MM.1S (cell line): Measurements from ENCODE around the gene RXRA.
A peak's percentile ranks its signal among the peaks of the same experiment; 100 is the strongest.

Experiments
- DNase-seq: peaks from one replicate; pipeline ENCODE4 v3.0.0-alpha.2; 2015
- H2AFZ ChIP-seq: fragments of 300-600 bp; sonication (generic); 2 replicates; pipeline ENCODE4 v1.6.0; 2016; ENCODE audit warnings: antibody characterized with exemption, low read length
- H3F3A ChIP-seq: fragments of 300-600 bp; sonication (generic); 2 replicates; pipeline ENCODE4 v1.6.1; 2016; ENCODE audit warnings: mild to moderate bottlenecking, antibody characterized with exemption, low read length, moderate library complexity, mixed read lengths; ENCODE audit not compliant: insufficient read depth
- H3K27ac ChIP-seq: fragments of 300-600 bp; sonication (generic); 2 replicates; pipeline ENCODE4 v1.5.1; 2016; ENCODE audit warnings: mild to moderate bottlenecking, low read length
- H3K27me3 ChIP-seq: fragments of 300-600 bp; sonication (generic); replicated peaks from 2 replicates; pipeline ENCODE4 v1.6.0; 2016; ENCODE audit warnings: low read length; ENCODE audit not compliant: insufficient read depth
- H3K36me3 ChIP-seq: fragments of 300-600 bp; sonication (generic); replicated peaks from 2 replicates; pipeline ENCODE4 v1.6.1; 2016; ENCODE audit warnings: mild to moderate bottlenecking, low read length, mixed read lengths; ENCODE audit not compliant: insufficient read depth
- H3K4me1 ChIP-seq: fragments of 300-600 bp; sonication (generic); 2 replicates; pipeline ENCODE4 v1.6.1; 2016; ENCODE audit warnings: low read length, mixed read lengths
- H3K4me2 ChIP-seq: fragments of 300-600 bp; sonication (generic); 2 replicates; pipeline ENCODE4 v1.6.0; 2016; ENCODE audit warnings: low read depth, low read length
- H3K4me3 ChIP-seq: fragments of 300-600 bp; sonication (generic); 2 replicates; pipeline ENCODE4 v1.5.1; 2016; ENCODE audit warnings: low read length, mixed read lengths
- H3K79me2 ChIP-seq: fragments of 300-600 bp; sonication (generic); 2 replicates; pipeline ENCODE4 v1.6.1; 2016; ENCODE audit warnings: mixed run types, low read length, mixed read lengths
- H3K9ac ChIP-seq: fragments of 300-600 bp; sonication (generic); 2 replicates; pipeline ENCODE4 v1.6.1; 2016; ENCODE audit warnings: low read length, mixed read lengths
- H3K9me2 ChIP-seq: fragments of 300-600 bp; sonication (generic); replicated peaks from 2 replicates; pipeline ENCODE4 v1.6.1; 2016; ENCODE audit warnings: mild to moderate bottlenecking, low read length, mixed read lengths; ENCODE audit not compliant: insufficient read depth
- H3K9me3 ChIP-seq: fragments of 300-600 bp; sonication (generic); replicated peaks from 2 replicates; pipeline ENCODE4 v1.6.1; 2016; ENCODE audit warnings: mild to moderate bottlenecking, low read length, mixed read lengths; ENCODE audit not compliant: insufficient read depth
- H4K20me1 ChIP-seq: fragments of 300-600 bp; sonication (generic); 2 replicates; pipeline ENCODE4 v1.6.1; 2016; ENCODE audit warnings: mild to moderate bottlenecking, low read length, moderate library complexity, mixed read lengths; ENCODE audit not compliant: insufficient read depth
- CTCF ChIP-seq: fragments of 300-600 bp; sonication (generic); IDR thresholded peaks from 2 replicates; pipeline ENCODE4 v1.5.1; 2016; ENCODE audit warnings: antibody characterized with exemption, low read length, mixed read lengths
- EZH2 ChIP-seq: fragments of 300-600 bp; sonication (generic); optimal IDR thresholded peaks from 2 replicates; pipeline ENCODE3; 2017; ENCODE audit warnings: low read depth, mild to moderate bottlenecking, antibody characterized with exemption, low read length, mixed read lengths
- EZH2phosphoT487 ChIP-seq: fragments of 300-600 bp; sonication (generic); IDR thresholded peaks from 2 replicates; pipeline ENCODE4 v1.6.1; 2018; ENCODE audit warnings: antibody characterized with exemption, low read length

The RXRA gene

DNA sequence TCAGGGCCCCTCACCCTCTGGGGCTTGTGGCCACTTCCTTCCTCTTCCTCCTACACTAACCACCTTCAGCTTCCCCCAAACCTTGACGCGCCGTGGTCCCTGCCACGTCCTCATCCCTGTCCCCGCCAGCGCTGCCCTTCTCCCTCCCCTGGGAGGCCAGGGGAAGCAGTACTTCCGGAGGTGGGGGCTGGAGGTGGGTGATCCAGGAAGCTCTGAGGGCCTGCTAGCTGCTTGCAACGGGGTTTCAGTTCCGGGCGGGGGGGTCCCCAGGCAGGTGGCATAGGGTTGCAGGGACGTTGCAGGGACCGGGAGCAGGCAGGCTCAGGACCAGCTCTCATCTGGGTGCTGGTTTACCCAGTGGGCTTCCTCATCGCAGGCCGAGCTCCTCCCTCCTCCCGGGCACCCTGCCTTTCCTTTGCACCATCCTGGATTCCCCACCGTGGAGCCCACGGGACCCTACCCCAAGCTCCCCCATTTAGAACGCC is 70.0 kb downstream of the RXRA start:
- Histone ChIP-seq H3K9me2 (no peaks in the 10 kb centered on the region), H3K4me3 (peak overlapping the region; percentile 29; the same call in 1 of the 2 replicates), H3K4me2 (peak overlapping the region; percentile 78), H3K27ac (peak overlapping the region; percentile 48; the same call in 1 of the 2 replicates), H4K20me1 (no peaks in the 10 kb centered on the region), H3K27me3 (no peaks in the 10 kb centered on the region), H3F3A (no peaks in the 10 kb centered on the region), H3K79me2 (peaks cover 39% of the 10 kb centered on the region), H3K9ac (peak overlapping the region; percentile 35; the same call in 1 of the 2 replicates), H3K9me3 (no peaks in the 10 kb centered on the region), H3K4me1 (peaks cover 7% of the 10 kb centered on the region), H2AFZ (peak overlapping the region; percentile 38; the same call in 1 of the 2 replicates), H3K36me3 (no peaks in the 10 kb centered on the region)
- peak; percentile 52 for DNase-seq
- TF ChIP-seq CTCF (no peak), EZH2 (no peak), EZH2phosphoT487 (no peak)

DNA sequence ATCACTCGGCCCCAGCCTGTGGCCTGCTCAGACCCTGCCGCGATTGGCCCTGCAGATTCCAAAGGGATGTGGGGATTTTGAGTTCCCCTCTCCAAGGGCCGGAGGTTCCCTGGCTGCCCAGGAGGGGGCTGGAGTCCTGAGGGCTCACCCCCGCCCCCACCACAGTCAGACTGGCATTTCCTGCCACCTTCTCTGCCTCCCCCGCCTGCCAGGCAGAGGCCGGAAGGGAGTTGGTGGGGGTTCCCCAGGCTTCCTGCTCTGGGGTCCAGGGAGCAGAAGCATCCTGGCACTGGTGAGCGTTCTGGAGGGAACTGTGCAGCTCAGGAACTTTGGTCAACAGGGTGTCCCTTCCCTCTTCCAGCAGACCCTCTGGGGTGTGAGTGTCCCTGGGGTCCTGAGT is 70.6 kb downstream of the RXRA start:
- Histone ChIP-seq H4K20me1 (no peaks in the 10 kb centered on the region), H3K9me3 (no peaks in the 10 kb centered on the region), H3K36me3 (no peaks in the 10 kb centered on the region), H3K27me3 (no peaks in the 10 kb centered on the region), H3F3A (no peaks in the 10 kb centered on the region), H3K9ac (peak overlapping the region; percentile 35; the same call in 1 of the 2 replicates), H2AFZ (no peak overlapping the region), H3K4me2 (peak overlapping the region; percentile 78), H3K79me2 (peaks cover 39% of the 10 kb centered on the region), H3K4me1 (peaks cover 7% of the 10 kb centered on the region), H3K27ac (peak overlapping the region; percentile 48; the same call in 1 of the 2 replicates), H3K4me3 (peak overlapping the region; percentile 29; the same call in 1 of the 2 replicates), H3K9me2 (no peaks in the 10 kb centered on the region)
- no peak for DNase-seq
- TF ChIP-seq EZH2, result no peak
- no peak for TF ChIP-seq CTCF
- TF ChIP-seq EZH2phosphoT487, result no peak

- H3F3A ChIP-seq, result no peaks in the 10 kb centered on the region
- H3K27ac ChIP-seq, result no peak overlapping the region
- no peak overlapping the region for H3K4me3 ChIP-seq
- H3K79me2 ChIP-seq, result peaks cover 27% of the 10 kb centered on the region
- no peak overlapping the region for H3K9ac ChIP-seq
- H3K9me2 ChIP-seq, result no peaks in the 10 kb centered on the region
- H3K4me1 ChIP-seq, result peaks cover 11% of the 10 kb centered on the region
- no peak for DNase-seq
- no peaks in the 10 kb centered on the region for H4K20me1 ChIP-seq
- no peaks in the 10 kb centered on the region for H3K36me3 ChIP-seq
- no peak overlapping the region for H2AFZ ChIP-seq
- no peak overlapping the region for H3K4me2 ChIP-seq
- no peaks in the 10 kb centered on the region for H3K27me3 ChIP-seq
- H3K9me3 ChIP-seq, result no peaks in the 10 kb centered on the region
- no peak for TF ChIP-seq CTCF
- no peak for TF ChIP-seq EZH2phosphoT487
These were observed 72.5 kb downstream of the RXRA start for GRCh38 chr9:134398756-134399155.
